ENCODE data around the gene STAG3.
"Not testable (repeated sequence)": the region's sequence is repeated elsewhere in the genome, so short reads cannot be mapped to it uniquely, and the experiment has no call there.

Gene STAG3

GRCh38 chr7:100222445-100223132 lies 44.9 kb downstream of the STAG3 start:
- H3K36me3 Mint-ChIP-seq (ENCODE audit: low read depth), result peaks cover 42% of the 10 kb centered on the region
- peaks cover 47% of the 10 kb centered on the region for H3K4me1 Mint-ChIP-seq (ENCODE audit: low read depth)
- H3K27me3 Mint-ChIP-seq (ENCODE audit: low read depth), result no peaks in the 10 kb centered on the region
- H3K27ac Mint-ChIP-seq, result peak overlapping the region; percentile 98
- no peaks in the 10 kb centered on the region for H3K9me3 Mint-ChIP-seq
- peak overlapping the region; percentile 96 for H3K4me3 Mint-ChIP-seq

DNA sequence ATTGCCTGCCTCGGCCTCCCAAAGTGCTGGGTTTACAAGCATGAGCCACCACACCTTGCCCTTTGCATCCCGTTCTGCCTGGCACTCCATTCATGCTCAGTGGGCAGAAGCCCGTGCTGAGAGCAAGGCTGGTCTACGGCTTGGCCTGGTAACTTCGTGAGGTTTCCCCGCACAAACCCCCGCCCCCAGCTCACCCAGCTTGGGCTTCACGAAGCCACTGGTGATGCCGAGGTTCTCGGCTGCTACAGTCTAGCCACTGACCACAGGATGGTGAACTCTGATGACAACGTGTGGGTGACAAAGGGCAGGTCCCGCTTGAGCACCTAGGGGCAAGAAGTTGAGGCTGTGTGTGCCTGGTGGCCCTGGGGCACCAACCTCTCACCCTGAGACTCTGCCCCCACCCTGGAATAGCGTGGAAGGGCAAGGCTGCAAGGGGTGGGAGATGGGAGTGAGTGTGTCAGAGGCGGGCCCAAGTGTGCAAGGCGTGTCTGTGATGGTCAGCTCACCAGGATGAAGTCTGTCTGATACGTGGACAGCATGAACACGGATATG lies 45.7 kb downstream of the STAG3 start:
- Mint-ChIP-seq H3K4me3 (peak overlapping the region; percentile 96), H3K4me1 (ENCODE audit: low read depth) (peaks cover 43% of the 10 kb centered on the region), H3K36me3 (ENCODE audit: low read depth) (peaks cover 46% of the 10 kb centered on the region)
- not testable (repeated sequence) for H3K27me3 Mint-ChIP-seq (ENCODE audit: low read depth); H3K9me3 Mint-ChIP-seq; H3K27ac Mint-ChIP-seq

GRCh38 chr7:100224891-100225290 lies 47.2 kb downstream of the STAG3 start:
- peak overlapping the region; percentile 14 for H3K4me3 Mint-ChIP-seq
- H3K4me1 Mint-ChIP-seq (ENCODE audit: low read depth), result peaks cover 38% of the 10 kb centered on the region
- peak overlapping the region; percentile 20 for H3K27ac Mint-ChIP-seq
- not testable (repeated sequence) for H3K27me3 Mint-ChIP-seq (ENCODE audit: low read depth); H3K9me3 Mint-ChIP-seq
- peaks cover 42% of the 10 kb centered on the region for H3K36me3 Mint-ChIP-seq (ENCODE audit: low read depth)

GRCh38 chr7:100234660-100235317 lies 57.1 kb downstream of the STAG3 start:
- H3K27me3 Mint-ChIP-seq (ENCODE audit: low read depth); H3K9me3 Mint-ChIP-seq; H3K4me3 Mint-ChIP-seq: not testable (repeated sequence)
- Mint-ChIP-seq H3K4me1 (ENCODE audit: low read depth) (peaks cover 15% of the 10 kb centered on the region), H3K27ac (peak overlapping the region; percentile 18), H3K36me3 (ENCODE audit: low read depth) (peaks cover 30% of the 10 kb centered on the region)

DNA sequence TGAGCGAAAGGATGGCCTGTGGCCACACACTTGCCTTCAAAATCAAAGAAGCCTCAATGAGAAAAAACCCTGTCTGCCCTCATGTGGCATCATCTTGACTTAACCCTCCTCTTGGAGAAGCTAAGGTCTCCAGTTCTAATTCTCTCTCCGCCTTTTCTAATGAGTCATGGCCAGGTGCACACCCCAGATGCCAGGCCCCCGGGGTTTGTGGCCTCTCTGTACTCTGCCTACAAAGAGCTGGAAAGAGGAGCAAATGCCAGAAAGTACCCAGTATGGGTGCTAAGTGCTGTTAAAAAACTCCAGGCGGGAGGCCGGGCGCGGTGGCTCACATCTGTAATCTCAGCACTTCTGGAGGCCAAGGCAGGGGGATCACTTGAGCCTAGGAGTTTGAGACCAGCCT lies 62.3 kb downstream of the STAG3 start:
- not testable (repeated sequence) for H3K27ac Mint-ChIP-seq; H3K9me3 Mint-ChIP-seq; H3K36me3 Mint-ChIP-seq (ENCODE audit: low read depth); H3K27me3 Mint-ChIP-seq (ENCODE audit: low read depth); H3K4me3 Mint-ChIP-seq
- H3K4me1 Mint-ChIP-seq (ENCODE audit: low read depth), result peaks cover 17% of the 10 kb centered on the region

- H3K27me3 Mint-ChIP-seq (ENCODE audit: low read depth); H3K36me3 Mint-ChIP-seq (ENCODE audit: low read depth); H3K9me3 Mint-ChIP-seq: not testable (repeated sequence)
- peak overlapping the region; percentile 92 for H3K27ac Mint-ChIP-seq
- H3K4me3 Mint-ChIP-seq, result peak overlapping the region; percentile 12
- H3K4me1 Mint-ChIP-seq (ENCODE audit: low read depth), result peaks cover 26% of the 10 kb centered on the region
These were observed 65.7 kb downstream of the STAG3 start for GRCh38 chr7:100243385-100243784.

- H3K9me3 Mint-ChIP-seq; H3K4me3 Mint-ChIP-seq; H3K27me3 Mint-ChIP-seq (ENCODE audit: low read depth); H3K36me3 Mint-ChIP-seq (ENCODE audit: low read depth): not testable (repeated sequence)
- Mint-ChIP-seq H3K4me1 (ENCODE audit: low read depth) (peaks cover 21% of the 10 kb centered on the region), H3K27ac (peak overlapping the region; percentile 55)
These were observed 67.4 kb downstream of the STAG3 start for GRCh38 chr7:100244988-100245605.

DNA sequence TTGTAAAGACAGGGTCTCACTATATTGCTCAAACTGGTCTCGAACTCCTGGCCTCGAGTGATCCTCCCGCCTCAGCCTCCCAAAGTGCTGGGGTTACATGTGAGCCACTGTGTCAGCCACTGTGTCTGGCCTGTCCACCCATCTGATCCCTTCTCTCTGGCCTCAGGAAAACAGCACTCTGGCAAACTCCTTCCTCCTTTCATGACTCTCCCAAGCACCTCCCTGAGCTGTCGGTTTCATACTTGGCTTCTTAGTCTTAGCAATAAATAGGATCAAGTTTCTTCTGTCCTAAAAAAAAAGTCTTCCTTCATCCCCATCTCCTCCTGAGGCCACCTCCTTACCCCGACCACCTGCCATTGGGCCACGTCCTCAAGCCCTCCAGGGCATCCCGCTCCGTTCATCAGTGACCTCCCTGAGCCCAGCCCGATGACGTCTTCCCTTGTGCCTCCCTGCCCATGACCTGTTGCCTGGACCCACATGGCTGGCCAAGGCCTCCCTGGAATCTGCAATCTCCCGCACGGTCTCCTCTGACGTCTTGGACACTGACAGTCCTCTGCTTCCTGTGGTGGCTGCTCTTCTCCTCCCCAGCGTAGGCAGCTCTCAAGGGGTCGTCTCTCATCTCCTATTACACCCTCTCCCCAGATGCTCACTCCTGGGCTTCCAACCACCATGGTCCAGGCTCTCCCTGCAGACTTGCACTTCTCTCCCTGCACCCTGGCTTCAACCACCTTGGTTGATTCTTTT lies 68.6 kb downstream of the STAG3 start:
- H3K4me1 Mint-ChIP-seq (ENCODE audit: low read depth), result peaks cover 21% of the 10 kb centered on the region
- H3K27me3 Mint-ChIP-seq (ENCODE audit: low read depth); H3K9me3 Mint-ChIP-seq; H3K27ac Mint-ChIP-seq; H3K4me3 Mint-ChIP-seq; H3K36me3 Mint-ChIP-seq (ENCODE audit: low read depth): not testable (repeated sequence)

GRCh38 chr7:100246865-100247137 lies 69.1 kb downstream of the STAG3 start:
- peaks cover 21% of the 10 kb centered on the region for H3K4me1 Mint-ChIP-seq (ENCODE audit: low read depth)
- H3K9me3 Mint-ChIP-seq; H3K27me3 Mint-ChIP-seq (ENCODE audit: low read depth); H3K27ac Mint-ChIP-seq; H3K36me3 Mint-ChIP-seq (ENCODE audit: low read depth); H3K4me3 Mint-ChIP-seq: not testable (repeated sequence)

GRCh38 chr7:100247152-100247757 lies 69.5 kb downstream of the STAG3 start:
- Mint-ChIP-seq H3K36me3 (ENCODE audit: low read depth) (no peaks in the 10 kb centered on the region), H3K27me3 (ENCODE audit: low read depth) (no peaks in the 10 kb centered on the region), H3K27ac (no peak overlapping the region), H3K4me1 (ENCODE audit: low read depth) (peaks cover 21% of the 10 kb centered on the region), H3K4me3 (no peak overlapping the region), H3K9me3 (no peaks in the 10 kb centered on the region)

DNA sequence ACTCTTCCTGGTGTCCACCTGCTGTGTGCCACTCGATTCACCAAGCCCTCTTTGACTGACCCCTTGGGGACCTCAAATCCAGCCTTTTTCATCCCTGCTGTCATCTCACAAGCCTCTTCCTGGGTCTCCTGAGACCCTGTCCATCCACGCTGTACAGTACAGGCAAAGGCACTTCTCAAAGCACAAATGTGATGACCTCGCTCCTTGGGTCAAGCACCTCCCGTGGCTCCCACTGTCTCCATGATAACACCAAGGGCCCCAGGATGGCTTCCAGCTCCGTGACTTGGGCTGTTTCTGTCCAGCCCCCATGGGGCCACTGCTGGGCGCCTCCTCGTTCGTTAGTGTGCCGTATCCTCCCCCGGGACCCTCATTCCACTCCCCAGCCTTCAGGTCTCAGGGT lies 70.8 kb downstream of the STAG3 start:
- Mint-ChIP-seq H3K27me3 (ENCODE audit: low read depth) (no peaks in the 10 kb centered on the region), H3K4me1 (ENCODE audit: low read depth) (peaks cover 13% of the 10 kb centered on the region), H3K4me3 (no peak overlapping the region), H3K9me3 (no peaks in the 10 kb centered on the region), H3K27ac (no peak overlapping the region), H3K36me3 (ENCODE audit: low read depth) (no peaks in the 10 kb centered on the region)

- no peaks in the 10 kb centered on the region for H3K9me3 Mint-ChIP-seq
- no peak overlapping the region for H3K4me3 Mint-ChIP-seq
- peaks cover 3% of the 10 kb centered on the region for H3K36me3 Mint-ChIP-seq (ENCODE audit: low read depth)
- H3K27me3 Mint-ChIP-seq (ENCODE audit: low read depth), result no peaks in the 10 kb centered on the region
- no peaks in the 10 kb centered on the region for H3K4me1 Mint-ChIP-seq (ENCODE audit: low read depth)
- no peak overlapping the region for H3K27ac Mint-ChIP-seq
These were observed 79.3 kb downstream of the STAG3 start for GRCh38 chr7:100257017-100257416.

- not testable (repeated sequence) for H3K4me1 Mint-ChIP-seq (ENCODE audit: low read depth); H3K9me3 Mint-ChIP-seq; H3K36me3 Mint-ChIP-seq (ENCODE audit: low read depth); H3K27me3 Mint-ChIP-seq (ENCODE audit: low read depth); H3K27ac Mint-ChIP-seq; H3K4me3 Mint-ChIP-seq
These were observed 82.3 kb downstream of the STAG3 start for GRCh38 chr7:100259984-100260383.

- H3K9me3 Mint-ChIP-seq; H3K27ac Mint-ChIP-seq; H3K36me3 Mint-ChIP-seq (ENCODE audit: low read depth); H3K4me1 Mint-ChIP-seq (ENCODE audit: low read depth); H3K27me3 Mint-ChIP-seq (ENCODE audit: low read depth); H3K4me3 Mint-ChIP-seq: not testable (repeated sequence)
These were observed 85.2 kb downstream of the STAG3 start for GRCh38 chr7:100262896-100263295.

Data from T-helper 1 cell treated with Interleukin-12 subunit alpha and Interleukin-12 subunit beta and Interleukin-4 antibody, amounts not matched to agents 30 μg/mL and 1 μg/mL, for 36 hours (primary cell).